LNCAP (cell line): ENCODE results near the gene EEIG1.

Experiments used
- CTCF ChIP-seq: fragments of 450-650 bp; IDR thresholded peaks from 2 replicates; pipeline ENCODE4 v1.5.1; 2017; ENCODE audit warnings: mild to moderate bottlenecking

Gene EEIG1

GRCh38 chr9:128006332-128006996 is 25.7 kb upstream of the EEIG1 start:
- TF ChIP-seq CTCF, result no peak

GRCh38 chr9:128005923-128006322 is 25.1 kb upstream of the EEIG1 start:
- TF ChIP-seq CTCF, result no peak

- TF ChIP-seq CTCF, result no peak
Measured at GRCh38 chr9:128003966-128004604, 23.3 kb upstream of the EEIG1 start.

- TF ChIP-seq CTCF, result no peak
Measured at GRCh38 chr9:128002959-128003358, 22.2 kb upstream of the EEIG1 start.

- TF ChIP-seq CTCF, result no peak
Measured at GRCh38 chr9:128001779-128002298, 21.1 kb upstream of the EEIG1 start.

- TF ChIP-seq CTCF, result no peak
Measured at GRCh38 chr9:128001151-128001778, 20.5 kb upstream of the EEIG1 start.

GRCh38 chr9:127999461-127999860 is 18.7 kb upstream of the EEIG1 start:
- no peak for TF ChIP-seq CTCF
